HG02840 (cell line): Measurements from ENCODE around the gene GNAT2.

Experiments
- ATAC-seq: cut with Tn5 transposase; IDR thresholded peaks from one replicate; pipeline ENCODE4 v1.9.1; 2021; ENCODE audit warnings: mild to moderate bottlenecking, moderate library complexity, moderate number of reproducible peaks; ENCODE audit not compliant: unreplicated experiment, low FRiP score

Gene GNAT2

GRCh38 chr1:109615879-109616278, 3.5 kb downstream of the GNAT2 start:
- no peak for ATAC-seq

GRCh38 chr1:109613361-109614147, 5.9 kb downstream of the GNAT2 start:
- ATAC-seq = no peak

- no peak for ATAC-seq
Observed at GRCh38 chr1:109611308-109611990, 8.0 kb downstream of the GNAT2 start.

GRCh38 chr1:109610609-109611307, 8.7 kb downstream of the GNAT2 start:
- ATAC-seq = no peak

- no peak for ATAC-seq
Observed at GRCh38 chr1:109609881-109610280, 9.5 kb downstream of the GNAT2 start.

- no peak for ATAC-seq
Observed at GRCh38 chr1:109605381-109605780, 14.0 kb downstream of the GNAT2 start.

- no peak for ATAC-seq
Observed at GRCh38 chr1:109603229-109603628, 16.2 kb downstream of the GNAT2 start.

- no peak for ATAC-seq
Observed at GRCh38 chr1:109598655-109599054, 20.8 kb downstream of the GNAT2 start.

GRCh38 chr1:109598156-109598555, 21.3 kb downstream of the GNAT2 start:
- ATAC-seq = no peak

- no peak for ATAC-seq
Observed at GRCh38 chr1:109595531-109595930, 23.9 kb downstream of the GNAT2 start.

GRCh38 chr1:109592916-109593315, 26.5 kb downstream of the GNAT2 start:
- no peak for ATAC-seq

- no peak for ATAC-seq
Observed at GRCh38 chr1:109589679-109590078, 29.7 kb downstream of the GNAT2 start.

GRCh38 chr1:109589177-109589576, 30.2 kb downstream of the GNAT2 start:
- ATAC-seq = no peak

- ATAC-seq = no peak
Observed at GRCh38 chr1:109586055-109586454, 33.4 kb downstream of the GNAT2 start.

GRCh38 chr1:109584766-109585165, 34.6 kb downstream of the GNAT2 start:
- ATAC-seq = no peak

- ATAC-seq = no peak
Observed at GRCh38 chr1:109582021-109582420, 37.4 kb downstream of the GNAT2 start.

- ATAC-seq = no peak
Observed at GRCh38 chr1:109579491-109579890, 39.9 kb downstream of the GNAT2 start.

- ATAC-seq = no peak
Observed at GRCh38 chr1:109578947-109579443, 40.4 kb downstream of the GNAT2 start.

- no peak for ATAC-seq
Observed at GRCh38 chr1:109573785-109574184, 45.6 kb downstream of the GNAT2 start.

- ATAC-seq = no peak
Observed at GRCh38 chr1:109570414-109570813, 49.0 kb downstream of the GNAT2 start.

GRCh38 chr1:109569323-109569722, 50.1 kb downstream of the GNAT2 start:
- ATAC-seq = no peak
